ENCODE measurements around the gene TMEM80. TPM values are rescaled to one million over a fixed set of nuclear protein-coding genes. Genes with fewer than 3 reads are reported as not detected.
"Not testable (repeated sequence)": the region's sequence is repeated elsewhere in the genome, so short reads cannot be mapped to it uniquely, and the experiment has no call there.

Gene TMEM80
- total and polyA plus RNA-seq, 2 donors (not counting 3 experiments of a cell fraction or from before 2014, with no cell fraction given) = 21.2 to 26.6 TPM

DNA sequence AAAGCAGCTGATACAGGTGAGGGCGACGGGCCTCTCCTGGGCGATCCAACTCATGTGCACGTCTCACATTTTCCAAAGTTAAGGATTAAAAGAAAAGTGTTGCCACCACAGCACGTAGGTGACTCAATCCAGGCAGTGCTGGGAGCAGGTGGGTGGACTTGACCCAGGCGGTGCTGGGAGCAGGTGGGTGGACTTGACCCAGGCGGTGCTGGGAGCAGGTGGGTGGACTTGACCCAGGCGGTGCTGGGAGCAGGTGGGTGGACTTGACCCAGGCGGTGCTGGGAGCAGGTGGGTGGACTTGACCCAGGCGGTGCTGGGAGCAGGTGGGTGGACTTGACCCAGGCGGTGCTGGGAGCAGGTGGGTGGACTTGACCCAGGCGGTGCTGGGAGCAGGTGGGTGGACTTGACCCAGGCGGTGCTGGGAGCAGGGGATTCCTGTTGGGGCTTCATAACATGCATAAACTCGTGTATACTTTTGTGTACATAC, 47.9 kb upstream of the TMEM80 start:
- H4K20me1 ChIP-seq (replicated peaks; ENCODE audit: control insufficient read depth, extremely low read depth, insufficient read depth, low read length); H3K4me2 ChIP-seq (ENCODE audit: insufficient read depth, low read length); CTCF ChIA-PET; H2AFZ ChIP-seq (ENCODE audit: low read depth, low read length); POLR2A ChIA-PET; intact Hi-C loops (cut with micrococcal nuclease); H3K4me3 ChIP-seq (replicated peaks in 1 of 3; ENCODE audit: insufficient read depth in 1 of 3, low read depth in 1 of 3, low read length in 3 of 3); FAIRE-seq; DNase-seq (ENCODE audit: low read depth, low spot score); H3K9ac ChIP-seq (replicated peaks; ENCODE audit: extremely low read depth, insufficient read depth, low read length); H3K9me1 ChIP-seq (replicated peaks; ENCODE audit: control insufficient read depth, extremely low read depth, insufficient read depth, low read length); dilution Hi-C loops (cut with MboI; ENCODE audit: extremely low pct_ligation_motif_present, low sequenced_read_pairs); H3K79me2 ChIP-seq (ENCODE audit: control insufficient read depth, insufficient read depth, low read length); BruUV-seq (replicated peaks); H3K9me3 ChIP-seq (replicated peaks; ENCODE audit: control insufficient read depth, insufficient read depth, low read length); H3K27ac ChIP-seq (ENCODE audit: insufficient read depth, low read depth, low read length); H3K27me3 ChIP-seq (ENCODE audit: control insufficient read depth in 2 of 2, insufficient read depth in 2 of 2, low read length in 2 of 2); H3K4me1 ChIP-seq (ENCODE audit: control insufficient read depth, extremely low read depth, insufficient read depth, low read length): not testable (repeated sequence)
- H3K36me3 ChIP-seq (ENCODE audit: control insufficient read depth in 2 of 2, extremely low read depth in 1 of 2, insufficient read depth in 2 of 2, low read length in 2 of 2) = peaks cover 0 to 16% of the 10 kb centered on the region in 2 experiments

DNA sequence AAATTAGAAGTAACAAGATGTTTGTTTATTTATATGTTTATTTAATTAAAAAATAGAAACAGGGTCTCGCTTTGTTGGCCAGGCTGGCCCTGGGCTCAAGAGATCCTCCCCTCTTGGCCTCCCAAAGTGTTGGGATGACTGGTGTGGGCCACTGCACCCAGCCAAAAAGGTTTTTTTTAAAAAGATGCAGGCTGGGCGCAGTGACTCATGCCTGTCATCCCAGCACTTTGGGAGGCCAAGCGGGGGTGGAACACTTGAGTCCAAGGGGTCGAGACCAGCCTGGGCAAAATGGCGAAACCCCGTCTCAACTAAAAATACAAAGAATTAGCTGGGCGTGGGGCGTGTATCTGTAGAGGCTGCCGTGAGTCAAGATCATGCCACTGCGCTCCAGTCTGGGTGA, 45.1 kb upstream of the TMEM80 start:
- Histone ChIP-seq H3K9me1 (replicated peaks; ENCODE audit: control insufficient read depth, extremely low read depth, insufficient read depth, low read length) (no peaks in the 10 kb centered on the region), H4K20me1 (replicated peaks; ENCODE audit: control insufficient read depth, extremely low read depth, insufficient read depth, low read length) (no peaks in the 10 kb centered on the region), H3K9me3 (replicated peaks; ENCODE audit: control insufficient read depth, insufficient read depth, low read length) (no peaks in the 10 kb centered on the region), H3K27ac (ENCODE audit: insufficient read depth, low read depth, low read length) (no peak overlapping the region), H3K27me3 (ENCODE audit: control insufficient read depth in 2 of 2, insufficient read depth in 2 of 2, low read length in 2 of 2) (no peaks in the 10 kb centered on the region), H2AFZ (ENCODE audit: low read depth, low read length) (no peak overlapping the region), H3K4me1 (ENCODE audit: control insufficient read depth, extremely low read depth, insufficient read depth, low read length) (no peaks in the 10 kb centered on the region), H3K79me2 (ENCODE audit: control insufficient read depth, insufficient read depth, low read length) (no peaks in the 10 kb centered on the region), H3K4me2 (ENCODE audit: insufficient read depth, low read length) (no peak overlapping the region), H3K9ac (replicated peaks; ENCODE audit: extremely low read depth, insufficient read depth, low read length) (no peak overlapping the region), H3K36me3 (ENCODE audit: control insufficient read depth in 2 of 2, extremely low read depth in 1 of 2, insufficient read depth in 2 of 2, low read length in 2 of 2) (peaks cover 0 to 12% of the 10 kb centered on the region in 2 experiments), H3K4me3 (replicated peaks in 1 of 3; ENCODE audit: insufficient read depth in 1 of 3, low read depth in 1 of 3, low read length in 3 of 3) (no peak overlapping the region)
- intact Hi-C loops (cut with micrococcal nuclease) = no loop called here
- BruUV-seq (replicated peaks) = no TSS peak
- dilution Hi-C loops (cut with MboI; ENCODE audit: extremely low pct_ligation_motif_present, low sequenced_read_pairs) = no loop called here
- ChIA-PET CTCF (no interaction called here), POLR2A (no interaction called here)
- FAIRE-seq (no peak), DNase-seq (ENCODE audit: low read depth, low spot score) (no peak)
- TF ChIP-seq POLR2AphosphoS5 (IDR thresholded peaks at IDR 0.05; ENCODE audit: insufficient read depth, low read depth, low read length) (no peak), FOS (IDR thresholded peaks at IDR 0.05; ENCODE audit: borderline replicate concordance, insufficient read depth, low read length) (no peak), MYC (IDR thresholded peaks at IDR 0.05; ENCODE audit: low read depth, low read length) (no peak), EZH2 (IDR thresholded peaks at IDR 0.05; ENCODE audit: borderline replicate concordance, low read depth, low read length, severe bottlenecking) (no peak), GATA2 (IDR thresholded peaks at IDR 0.05; ENCODE audit: insufficient read depth, insufficient read length, low read depth, low read length) (no peak), JUN (IDR thresholded peaks at IDR 0.05; ENCODE audit: borderline replicate concordance, insufficient read depth, insufficient read length, low read depth) (no peak), POLR2A (IDR thresholded peaks at IDR 0.05; ENCODE audit: low read depth, low read length) (no peak)
- TF ChIP-seq, protein P1, sequence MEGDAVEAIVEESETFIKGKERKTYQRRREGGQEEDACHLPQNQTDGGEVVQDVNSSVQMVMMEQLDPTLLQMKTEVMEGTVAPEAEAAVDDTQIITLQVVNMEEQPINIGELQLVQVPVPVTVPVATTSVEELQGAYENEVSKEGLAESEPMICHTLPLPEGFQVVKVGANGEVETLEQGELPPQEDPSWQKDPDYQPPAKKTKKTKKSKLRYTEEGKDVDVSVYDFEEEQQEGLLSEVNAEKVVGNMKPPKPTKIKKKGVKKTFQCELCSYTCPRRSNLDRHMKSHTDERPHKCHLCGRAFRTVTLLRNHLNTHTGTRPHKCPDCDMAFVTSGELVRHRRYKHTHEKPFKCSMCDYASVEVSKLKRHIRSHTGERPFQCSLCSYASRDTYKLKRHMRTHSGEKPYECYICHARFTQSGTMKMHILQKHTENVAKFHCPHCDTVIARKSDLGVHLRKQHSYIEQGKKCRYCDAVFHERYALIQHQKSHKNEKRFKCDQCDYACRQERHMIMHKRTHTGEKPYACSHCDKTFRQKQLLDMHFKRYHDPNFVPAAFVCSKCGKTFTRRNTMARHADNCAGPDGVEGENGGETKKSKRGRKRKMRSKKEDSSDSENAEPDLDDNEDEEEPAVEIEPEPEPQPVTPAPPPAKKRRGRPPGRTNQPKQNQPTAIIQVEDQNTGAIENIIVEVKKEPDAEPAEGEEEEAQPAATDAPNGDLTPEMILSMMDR (IDR thresholded peaks at IDR 0.05; ENCODE audit: extremely low read depth in 1 of 2, insufficient read depth in 1 of 2, low read depth in 1 of 2, low read length in 2 of 2) = no peak
- TF ChIP-seq, protein P2, sequence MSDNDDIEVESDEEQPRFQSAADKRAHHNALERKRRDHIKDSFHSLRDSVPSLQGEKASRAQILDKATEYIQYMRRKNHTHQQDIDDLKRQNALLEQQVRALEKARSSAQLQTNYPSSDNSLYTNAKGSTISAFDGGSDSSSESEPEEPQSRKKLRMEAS (IDR thresholded peaks at IDR 0.05; ENCODE audit: insufficient read depth, insufficient read length) = no peak

DNA sequence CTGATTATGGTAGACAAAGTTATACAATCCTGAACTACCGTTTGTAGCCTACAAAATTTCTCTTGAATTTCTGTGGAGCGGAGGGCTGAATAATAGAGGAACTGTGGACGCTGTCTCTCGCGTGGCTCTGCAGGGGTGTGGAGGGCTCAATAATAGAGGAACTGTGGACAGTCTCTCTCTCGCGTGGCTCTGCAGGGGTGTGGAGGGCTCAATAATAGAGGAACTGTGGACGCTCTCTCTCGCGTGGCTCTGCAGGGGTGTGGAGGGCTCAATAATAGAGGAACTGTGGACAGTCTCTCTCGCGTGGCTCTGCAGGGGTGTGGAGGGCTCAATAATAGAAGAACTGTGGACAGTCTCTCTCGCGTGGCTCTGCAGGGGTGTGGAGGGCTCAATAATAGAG, 42.5 kb upstream of the TMEM80 start:
- intact Hi-C loops (cut with micrococcal nuclease); H3K79me2 ChIP-seq (ENCODE audit: control insufficient read depth, insufficient read depth, low read length); dilution Hi-C loops (cut with MboI; ENCODE audit: extremely low pct_ligation_motif_present, low sequenced_read_pairs); H3K27me3 ChIP-seq (ENCODE audit: control insufficient read depth in 2 of 2, insufficient read depth in 2 of 2, low read length in 2 of 2); POLR2A ChIA-PET; H3K4me1 ChIP-seq (ENCODE audit: control insufficient read depth, extremely low read depth, insufficient read depth, low read length); H3K9ac ChIP-seq (replicated peaks; ENCODE audit: extremely low read depth, insufficient read depth, low read length); H3K4me2 ChIP-seq (ENCODE audit: insufficient read depth, low read length); H2AFZ ChIP-seq (ENCODE audit: low read depth, low read length); CTCF ChIA-PET; DNase-seq (ENCODE audit: low read depth, low spot score); H3K9me1 ChIP-seq (replicated peaks; ENCODE audit: control insufficient read depth, extremely low read depth, insufficient read depth, low read length); BruUV-seq (replicated peaks); H3K4me3 ChIP-seq (replicated peaks in 1 of 3; ENCODE audit: insufficient read depth in 1 of 3, low read depth in 1 of 3, low read length in 3 of 3); FAIRE-seq; H4K20me1 ChIP-seq (replicated peaks; ENCODE audit: control insufficient read depth, extremely low read depth, insufficient read depth, low read length); H3K9me3 ChIP-seq (replicated peaks; ENCODE audit: control insufficient read depth, insufficient read depth, low read length); H3K27ac ChIP-seq (ENCODE audit: insufficient read depth, low read depth, low read length): not testable (repeated sequence)
- peaks cover 0 to 23% of the 10 kb centered on the region in 2 experiments for H3K36me3 ChIP-seq (ENCODE audit: control insufficient read depth in 2 of 2, extremely low read depth in 1 of 2, insufficient read depth in 2 of 2, low read length in 2 of 2)

Data from endothelial cell of umbilical vein (primary cell).